ENCODE data around the gene NAXD.
"Not testable (repeated sequence)": the region's sequence is repeated elsewhere in the genome, so short reads cannot be mapped to it uniquely, and the experiment has no call there.

Gene NAXD

GRCh38 chr13:110597041-110597689 is 18.2 kb upstream of the NAXD start:
- DNase-seq, result no peak

- DNase-seq, result no peak
Observed at GRCh38 chr13:110600261-110600819, 15.0 kb upstream of the NAXD start.

GRCh38 chr13:110600980-110601379 is 14.4 kb upstream of the NAXD start:
- no peak for DNase-seq

GRCh38 chr13:110605132-110605531 is 10.2 kb upstream of the NAXD start:
- no peak for DNase-seq

- not testable (repeated sequence) for DNase-seq
Observed at GRCh38 chr13:110606281-110606680, 9.1 kb upstream of the NAXD start.

GRCh38 chr13:110607675-110608224 is 7.6 kb upstream of the NAXD start:
- no peak for DNase-seq

- no peak for DNase-seq
Observed at GRCh38 chr13:110610955-110611595, 4.3 kb upstream of the NAXD start.

- DNase-seq, result no peak
Observed at GRCh38 chr13:110615005-110615321, 382 bp upstream of the NAXD start.

- DNase-seq, result no peak
Observed at GRCh38 chr13:110616103-110617101, 1.1 kb downstream of the NAXD start.

GRCh38 chr13:110617321-110618072 is 2.2 kb downstream of the NAXD start:
- DNase-seq, result no peak

- DNase-seq, result no peak
Observed at GRCh38 chr13:110618167-110618566, 2.8 kb downstream of the NAXD start.

- no peak for DNase-seq
Observed at GRCh38 chr13:110618780-110619179, 3.4 kb downstream of the NAXD start.

- no peak for DNase-seq
Observed at GRCh38 chr13:110620596-110620995, 5.3 kb downstream of the NAXD start.

- DNase-seq, result no peak
Observed at GRCh38 chr13:110624766-110625756, 9.7 kb downstream of the NAXD start.

GRCh38 chr13:110625771-110626321 is 10.5 kb downstream of the NAXD start:
- DNase-seq, result no peak

GRCh38 chr13:110626521-110626920 is 11.2 kb downstream of the NAXD start:
- DNase-seq, result no peak

GRCh38 chr13:110627351-110627750 is 12.0 kb downstream of the NAXD start:
- no peak for DNase-seq

GRCh38 chr13:110627761-110628476 is 12.6 kb downstream of the NAXD start:
- no peak for DNase-seq

- no peak for DNase-seq
Observed at GRCh38 chr13:110628477-110628793, 13.1 kb downstream of the NAXD start.

Data from NCI-H2227 treated with DMSO at 0.1 percent for 48 hours (cell line).